ENCODE measurements around the gene EIF3B.
"Not testable (repeated sequence)": the region's sequence is repeated elsewhere in the genome, so short reads cannot be mapped to it uniquely, and the experiment has no call there.

The EIF3B gene

GRCh38 chr7:2376351-2377154, 21.9 kb downstream of the EIF3B start:
- no peak for DNase-seq (ENCODE audit: low read depth)

GRCh38 chr7:2377492-2377891, 22.9 kb downstream of the EIF3B start:
- DNase-seq (ENCODE audit: low read depth): not testable (repeated sequence)

- not testable (repeated sequence) for DNase-seq (ENCODE audit: low read depth)
Measured at GRCh38 chr7:2378125-2378524, 23.5 kb downstream of the EIF3B start.

- no peak for DNase-seq (ENCODE audit: low read depth)
Measured at GRCh38 chr7:2379161-2379560, 24.5 kb downstream of the EIF3B start.

GRCh38 chr7:2379821-2380450, 25.3 kb downstream of the EIF3B start:
- DNase-seq (ENCODE audit: low read depth): no peak

- no peak for DNase-seq (ENCODE audit: low read depth)
Measured at GRCh38 chr7:2380461-2380860, 25.8 kb downstream of the EIF3B start.

- no peak for DNase-seq (ENCODE audit: low read depth)
Measured at GRCh38 chr7:2381227-2381626, 26.6 kb downstream of the EIF3B start.

- DNase-seq (ENCODE audit: low read depth): no peak
Measured at GRCh38 chr7:2381881-2382509, 27.4 kb downstream of the EIF3B start.

GRCh38 chr7:2383543-2384274, 29.1 kb downstream of the EIF3B start:
- DNase-seq (ENCODE audit: low read depth): no peak

GRCh38 chr7:2384354-2385243, 30.0 kb downstream of the EIF3B start:
- DNase-seq (ENCODE audit: low read depth): no peak

GRCh38 chr7:2386122-2386521, 31.5 kb downstream of the EIF3B start:
- not testable (repeated sequence) for DNase-seq (ENCODE audit: low read depth)

- DNase-seq (ENCODE audit: low read depth): no peak
Measured at GRCh38 chr7:2386964-2387669, 32.5 kb downstream of the EIF3B start.

- DNase-seq (ENCODE audit: low read depth): no peak
Measured at GRCh38 chr7:2387897-2388636, 33.4 kb downstream of the EIF3B start.

- DNase-seq (ENCODE audit: low read depth): no peak
Measured at GRCh38 chr7:2388637-2388954, 34.0 kb downstream of the EIF3B start.

- not testable (repeated sequence) for DNase-seq (ENCODE audit: low read depth)
Measured at GRCh38 chr7:2390020-2390816, 35.6 kb downstream of the EIF3B start.

- no peak for DNase-seq (ENCODE audit: low read depth)
Measured at GRCh38 chr7:2393706-2394105, 39.1 kb downstream of the EIF3B start.

GRCh38 chr7:2394566-2395082, 40.0 kb downstream of the EIF3B start:
- DNase-seq (ENCODE audit: low read depth): no peak

GRCh38 chr7:2398506-2398905, 43.9 kb downstream of the EIF3B start:
- DNase-seq (ENCODE audit: low read depth): no peak

Measured in activated gamma-delta T cell treated with anti-CD3 and anti-CD28 coated beads, Interleukin-2, amount 50 U/mL, for 16 hours (primary cell).